OCI-LY3 (cell line): ENCODE data around the gene IFI16.

Source experiments
- H2AFZ ChIP-seq: fragments of 200-600, 300-600 bp; shearing (Covaris generic); 2 replicates; pipeline ENCODE4 v1.6.0; 2014; ENCODE audit warnings: antibody characterized with exemption, low read depth, low read length
- H3K27ac ChIP-seq: fragments of 200-600, 300-600 bp; sonication (generic); 2 replicates; pipeline ENCODE4 v1.5.1; 2014; ENCODE audit warnings: mild to moderate bottlenecking, low read length, moderate library complexity, mixed read lengths
- H3K27me3 ChIP-seq: fragments of 200-600, 300-600 bp; sonication (generic); 2 replicates; pipeline ENCODE4 v1.6.1; 2014; ENCODE audit warnings: low read depth, low read length, mixed read lengths
- H3K36me3 ChIP-seq: fragments of 200-600, 300-600 bp; sonication (generic); replicated peaks from 2 replicates; pipeline ENCODE3; 2014; ENCODE audit warnings: low read depth, low read length, mixed read lengths
- H3K4me1 ChIP-seq: fragments of 300-600, 200-600 bp; sonication (generic); 2 replicates; pipeline ENCODE4 v1.6.1; 2014; ENCODE audit warnings: low read length, mixed read lengths
- H3K4me2 ChIP-seq: fragments of 200-600, 300-600 bp; sonication (generic); 2 replicates; pipeline ENCODE4 v1.6.1; 2014; ENCODE audit warnings: low read length, mixed read lengths
- H3K4me3 ChIP-seq: fragments of 300-600, 200-600 bp; sonication (generic); 2 replicates; pipeline ENCODE4 v1.5.1; 2014; ENCODE audit warnings: antibody characterized with exemption, mild to moderate bottlenecking, low read length, moderate library complexity
- H3K79me2 ChIP-seq: fragments of 300-600, 200-600 bp; shearing (Covaris generic); 2 replicates; pipeline ENCODE4 v1.6.1; 2014; ENCODE audit warnings: mild to moderate bottlenecking, low read length, mixed read lengths
- H3K9ac ChIP-seq: fragments of 300-600, 200-600 bp; shearing (Covaris generic); 2 replicates; pipeline ENCODE4 v1.6.0; 2014; ENCODE audit warnings: mild to moderate bottlenecking, low read length, moderate library complexity
- H3K9me3 ChIP-seq: fragments of 200-600, 300-600 bp; shearing (Covaris generic); 2 replicates; pipeline ENCODE4 v1.6.1; 2014; ENCODE audit warnings: low read length, mixed read lengths; ENCODE audit not compliant: insufficient read depth
- H4K20me1 ChIP-seq: fragments of 200-600, 300-600 bp; sonication (generic); 2 replicates; pipeline ENCODE4 v1.6.1; 2016; ENCODE audit warnings: low read length, mixed read lengths; ENCODE audit not compliant: insufficient read depth
- EZH2phosphoT487 ChIP-seq: fragments of 200-600 bp; shearing (Covaris generic); IDR thresholded peaks from 2 replicates; pipeline ENCODE4 v1.6.1; 2018; ENCODE audit warnings: antibody characterized with exemption, mixed run types, low read depth
- TF ChIP-seq, protein P1 (sequence below): fragments of 200-600, 300-600 bp; sonication (generic); IDR thresholded peaks from 2 replicates; pipeline ENCODE4 v1.5.1; 2014; ENCODE audit warnings: antibody characterized with exemption, low read length, low read depth

Gene IFI16

DNA sequence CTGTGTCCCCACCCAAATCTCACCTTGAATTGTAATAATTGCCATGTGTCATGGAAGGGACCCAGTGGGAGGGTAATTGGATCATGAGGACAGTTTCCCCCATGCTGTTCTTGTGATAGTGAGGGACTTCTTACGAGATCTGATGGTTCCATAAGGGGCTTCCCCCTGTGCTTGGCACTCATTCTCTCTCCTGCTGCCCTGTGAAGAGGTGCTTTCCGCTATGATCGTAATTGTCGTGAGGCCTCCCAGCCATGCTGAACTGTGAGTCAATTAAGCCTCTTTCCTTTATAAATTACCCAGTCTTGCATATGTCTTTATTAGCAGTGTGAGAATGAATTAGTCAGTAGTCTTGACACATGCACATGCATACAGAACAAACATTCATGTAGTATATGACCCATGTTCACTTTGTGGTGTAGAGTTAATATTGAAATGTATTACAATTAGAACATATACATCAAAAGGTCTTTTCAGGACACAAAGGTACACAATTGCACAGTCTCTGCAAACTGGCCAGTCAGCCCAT lies 16.9 kb upstream of the IFI16 start:
- Histone ChIP-seq H3K4me3 (no peak overlapping the region), H3K4me2 (no peak overlapping the region), H2AFZ (no peak overlapping the region), H3K36me3 (no peaks in the 10 kb centered on the region), H3K4me1 (peaks cover 8% of the 10 kb centered on the region), H3K27ac (no peak overlapping the region), H4K20me1 (no peaks in the 10 kb centered on the region), H3K9ac (no peak overlapping the region), H3K27me3 (no peaks in the 10 kb centered on the region), H3K79me2 (no peaks in the 10 kb centered on the region), H3K9me3 (peaks cover 6% of the 10 kb centered on the region; the same call in 1 of the 2 replicates)
- TF ChIP-seq EZH2phosphoT487 = no peak
- TF ChIP-seq, protein P1, sequence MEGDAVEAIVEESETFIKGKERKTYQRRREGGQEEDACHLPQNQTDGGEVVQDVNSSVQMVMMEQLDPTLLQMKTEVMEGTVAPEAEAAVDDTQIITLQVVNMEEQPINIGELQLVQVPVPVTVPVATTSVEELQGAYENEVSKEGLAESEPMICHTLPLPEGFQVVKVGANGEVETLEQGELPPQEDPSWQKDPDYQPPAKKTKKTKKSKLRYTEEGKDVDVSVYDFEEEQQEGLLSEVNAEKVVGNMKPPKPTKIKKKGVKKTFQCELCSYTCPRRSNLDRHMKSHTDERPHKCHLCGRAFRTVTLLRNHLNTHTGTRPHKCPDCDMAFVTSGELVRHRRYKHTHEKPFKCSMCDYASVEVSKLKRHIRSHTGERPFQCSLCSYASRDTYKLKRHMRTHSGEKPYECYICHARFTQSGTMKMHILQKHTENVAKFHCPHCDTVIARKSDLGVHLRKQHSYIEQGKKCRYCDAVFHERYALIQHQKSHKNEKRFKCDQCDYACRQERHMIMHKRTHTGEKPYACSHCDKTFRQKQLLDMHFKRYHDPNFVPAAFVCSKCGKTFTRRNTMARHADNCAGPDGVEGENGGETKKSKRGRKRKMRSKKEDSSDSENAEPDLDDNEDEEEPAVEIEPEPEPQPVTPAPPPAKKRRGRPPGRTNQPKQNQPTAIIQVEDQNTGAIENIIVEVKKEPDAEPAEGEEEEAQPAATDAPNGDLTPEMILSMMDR = no peak

DNA sequence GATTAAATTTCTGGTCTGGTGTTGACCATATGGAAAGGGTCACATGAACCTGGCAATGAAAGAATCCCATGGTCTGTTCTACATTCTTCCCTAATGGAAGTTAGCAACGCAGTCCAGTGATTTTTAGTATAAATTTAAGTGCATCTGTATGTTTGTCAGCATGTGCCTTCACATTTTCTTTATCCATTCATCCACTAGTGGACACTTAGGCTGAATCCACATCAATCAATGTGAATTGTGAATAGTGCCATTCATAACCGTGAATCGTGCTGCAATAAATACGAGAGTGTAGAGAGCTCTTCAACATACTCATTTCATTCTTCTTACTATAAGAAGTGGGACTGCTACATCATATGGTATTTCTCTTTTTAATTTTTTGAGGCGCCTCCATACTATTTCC lies 12.7 kb upstream of the IFI16 start:
- Histone ChIP-seq H3K9ac (no peak overlapping the region), H3K4me3 (no peak overlapping the region), H2AFZ (no peak overlapping the region), H3K4me2 (no peak overlapping the region), H3K4me1 (peaks cover 22% of the 10 kb centered on the region), H3K36me3 (no peaks in the 10 kb centered on the region), H3K27ac (no peak overlapping the region), H4K20me1 (no peaks in the 10 kb centered on the region), H3K9me3 (no peaks in the 10 kb centered on the region; the same call in 1 of the 2 replicates), H3K27me3 (no peaks in the 10 kb centered on the region), H3K79me2 (no peaks in the 10 kb centered on the region)
- no peak for TF ChIP-seq EZH2phosphoT487
- TF ChIP-seq, protein P1 = no peak

DNA sequence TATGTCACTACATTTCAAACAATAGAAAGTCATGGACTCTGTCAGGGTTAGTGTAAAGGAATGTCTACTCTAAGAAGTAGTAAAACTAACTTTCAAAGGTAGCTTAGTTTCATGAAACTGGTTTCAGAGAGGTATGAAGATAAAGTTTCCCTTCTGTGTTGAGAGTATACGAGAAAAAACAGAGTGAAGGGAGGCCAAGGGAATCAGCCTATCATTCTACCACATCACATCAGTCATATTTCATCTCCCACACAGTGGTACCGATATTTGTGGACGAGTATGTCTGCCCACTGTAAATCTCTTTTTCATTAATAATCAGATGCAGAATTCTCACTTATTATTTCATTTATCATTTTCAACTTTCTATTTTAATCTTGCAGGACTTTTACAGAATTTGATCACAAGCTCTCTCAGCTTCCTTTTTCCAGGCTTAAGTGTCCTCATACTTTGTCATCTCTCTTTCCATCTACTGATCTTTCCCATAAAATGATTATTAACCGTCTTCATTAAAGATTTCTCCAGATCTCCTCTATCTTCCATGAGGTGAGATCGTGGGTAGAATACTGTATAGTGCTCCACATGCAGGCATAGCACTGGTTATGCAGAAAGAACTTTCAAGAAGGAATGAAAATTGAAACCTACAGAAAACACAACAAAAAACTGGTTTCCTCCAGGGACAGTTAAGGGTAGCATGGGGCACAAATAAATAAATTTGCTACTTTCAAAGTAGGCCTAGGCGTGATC lies 11.5 kb upstream of the IFI16 start:
- H3K79me2 ChIP-seq = no peaks in the 10 kb centered on the region
- H3K4me1 ChIP-seq = peaks cover 22% of the 10 kb centered on the region
- no peaks in the 10 kb centered on the region for H3K27me3 ChIP-seq
- TF ChIP-seq EZH2phosphoT487 = no peak
- TF ChIP-seq, protein P1 = no peak
- no peak overlapping the region for H3K27ac ChIP-seq
- 0 out of 2 replicates have a peak overlapping the region, but pooled peaks have one; percentile 1 for H3K9ac ChIP-seq
- H3K9me3 ChIP-seq = no peaks in the 10 kb centered on the region; the same call in 1 of the 2 replicates
- peak overlapping the region; percentile 57 for H3K4me2 ChIP-seq
- peak overlapping the region; percentile 35; the same call in 1 of the 2 replicates for H2AFZ ChIP-seq
- no peaks in the 10 kb centered on the region for H4K20me1 ChIP-seq
- H3K4me3 ChIP-seq = peak overlapping the region; percentile 76
- H3K36me3 ChIP-seq = no peaks in the 10 kb centered on the region

DNA sequence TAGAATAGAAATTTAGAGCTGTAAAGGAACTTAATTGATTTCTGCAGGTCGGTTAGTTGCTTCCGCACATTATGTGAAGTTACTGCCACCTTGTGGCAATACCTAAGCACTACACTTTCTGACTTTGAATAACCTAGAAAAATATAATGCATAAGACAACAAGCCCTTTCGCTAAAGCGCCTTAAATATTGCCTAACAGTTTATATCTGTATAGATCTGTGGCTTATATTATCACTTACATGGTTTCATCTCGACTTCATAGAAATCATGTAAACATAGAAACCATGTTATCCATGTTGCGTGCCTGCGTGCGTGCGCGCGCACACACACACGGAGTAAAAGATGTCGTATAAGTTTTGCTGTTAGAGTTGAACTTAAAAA lies 10.9 kb upstream of the IFI16 start:
- TF ChIP-seq, protein P1 = peak; percentile 98
- TF ChIP-seq EZH2phosphoT487 = no peak
- Histone ChIP-seq H3K4me2 (peak overlapping the region; percentile 57), H3K79me2 (no peaks in the 10 kb centered on the region), H2AFZ (peak overlapping the region; percentile 83), H3K27me3 (no peaks in the 10 kb centered on the region), H3K4me1 (peaks cover 22% of the 10 kb centered on the region), H3K4me3 (peak overlapping the region; percentile 76), H3K27ac (no peak overlapping the region), H4K20me1 (no peaks in the 10 kb centered on the region), H3K9me3 (no peaks in the 10 kb centered on the region), H3K9ac (peak overlapping the region; percentile 44), H3K36me3 (no peaks in the 10 kb centered on the region)
